ENCODE measurements around the gene TMEM198. TPM values are rescaled to one million over a fixed set of nuclear protein-coding genes. Genes with fewer than 3 reads are reported as not detected.

TMEM198 gene
- total RNA-seq, 4 donors from 2014 or later, result 1.1 to 4.4 (median 1.2) TPM; not detected in 1

DNA sequence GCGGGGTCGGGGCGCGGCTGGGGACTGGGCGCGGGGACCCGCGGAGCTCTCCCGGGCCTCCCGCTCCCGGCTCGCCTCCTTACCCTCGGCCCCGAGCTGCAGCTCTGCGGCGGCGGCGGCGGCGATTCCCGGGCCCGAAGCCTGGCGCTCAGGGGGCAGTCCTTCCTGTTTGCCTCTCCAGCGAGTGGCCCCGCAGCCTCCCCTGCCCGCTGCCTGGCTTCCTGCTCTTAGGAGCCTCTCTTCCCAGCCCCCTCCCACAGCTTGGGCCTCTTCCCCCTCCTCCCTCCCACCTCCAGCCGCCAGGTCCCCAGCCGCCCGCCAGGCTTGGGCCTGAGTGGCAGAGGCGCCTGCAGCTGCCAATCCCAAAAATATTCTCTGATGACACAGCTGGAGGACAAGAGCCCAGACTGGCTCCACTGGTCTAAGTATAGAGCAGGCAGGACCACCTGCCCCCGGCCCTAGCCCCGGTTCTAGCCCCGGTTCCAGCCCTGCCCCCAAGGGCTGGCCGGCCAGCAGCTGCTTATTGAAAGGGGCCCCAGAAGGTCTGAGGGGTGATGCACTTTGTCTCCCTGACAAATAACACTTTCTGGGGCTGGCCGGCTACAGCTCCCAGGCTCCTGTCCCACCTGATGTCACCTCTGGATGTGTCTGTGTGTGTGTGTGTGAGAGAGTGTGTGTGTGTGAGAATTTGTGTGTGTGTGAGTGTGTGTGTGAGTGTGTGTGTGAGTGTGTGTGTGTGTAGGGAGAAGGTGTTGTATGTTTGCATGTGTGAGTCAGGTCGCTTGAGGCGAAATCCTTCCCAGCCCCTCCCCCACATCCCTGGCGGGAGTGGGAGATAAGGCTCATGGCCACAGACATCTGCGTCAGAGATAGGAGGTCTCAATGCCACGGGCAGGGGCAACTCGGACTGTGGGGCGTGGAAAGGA, 27.7 kb downstream of the TMEM198 start, which contains the start of gene OBSL1:
Gene OBSL1, minus strand, starts transcription at position 229 of the 926 bp plus-strand sequence. CDS start 307 bp downstream, outside the sequence.
- WGBS, 2 donors (ENCODE audit: low coverage in 1 of 2), result 8 to 18% methylated on average over 6 to 41 of the region's 42 CpGs
- DNase-seq, result peak; percentile 41
- intact Hi-C loops (cut with DNase I; ENCODE audit: low total_unique reads), result loop anchor here (2.0 kb wide), 1 partner anchor 25 kb away; the partner anchor contains the start of gene STK11IP
- TF ChIP-seq, protein P1, sequence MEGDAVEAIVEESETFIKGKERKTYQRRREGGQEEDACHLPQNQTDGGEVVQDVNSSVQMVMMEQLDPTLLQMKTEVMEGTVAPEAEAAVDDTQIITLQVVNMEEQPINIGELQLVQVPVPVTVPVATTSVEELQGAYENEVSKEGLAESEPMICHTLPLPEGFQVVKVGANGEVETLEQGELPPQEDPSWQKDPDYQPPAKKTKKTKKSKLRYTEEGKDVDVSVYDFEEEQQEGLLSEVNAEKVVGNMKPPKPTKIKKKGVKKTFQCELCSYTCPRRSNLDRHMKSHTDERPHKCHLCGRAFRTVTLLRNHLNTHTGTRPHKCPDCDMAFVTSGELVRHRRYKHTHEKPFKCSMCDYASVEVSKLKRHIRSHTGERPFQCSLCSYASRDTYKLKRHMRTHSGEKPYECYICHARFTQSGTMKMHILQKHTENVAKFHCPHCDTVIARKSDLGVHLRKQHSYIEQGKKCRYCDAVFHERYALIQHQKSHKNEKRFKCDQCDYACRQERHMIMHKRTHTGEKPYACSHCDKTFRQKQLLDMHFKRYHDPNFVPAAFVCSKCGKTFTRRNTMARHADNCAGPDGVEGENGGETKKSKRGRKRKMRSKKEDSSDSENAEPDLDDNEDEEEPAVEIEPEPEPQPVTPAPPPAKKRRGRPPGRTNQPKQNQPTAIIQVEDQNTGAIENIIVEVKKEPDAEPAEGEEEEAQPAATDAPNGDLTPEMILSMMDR (IDR thresholded peaks at IDR 0.05), result no peak
- TF ChIP-seq POLR2A (IDR thresholded peaks at IDR 0.05), result no peak
- TF ChIP-seq EP300 (IDR thresholded peaks at IDR 0.05; ENCODE audit: low read depth), result no peak
- TF ChIP-seq POLR2AphosphoS5 (IDR thresholded peaks at IDR 0.05), result no peak
- Histone ChIP-seq H3K9me3 (no peaks in the 10 kb centered on the region), H3K36me3 (no peaks in the 10 kb centered on the region), H3K4me3 (peak within 1 kb of the TSS; percentile 53 to 74 (median 57)), H3K27me3 (peaks cover 30% of the 10 kb centered on the region), H3K4me1 (peaks cover 3 to 17% (median 8%) of the 10 kb centered on the region in 4 donors), H3K27ac (peak within 1 kb of the TSS; percentile 65 to 90 (median 81))
- in situ Hi-C loops (cut with MboI; ENCODE audit: low pct_ligation_motif_present in 1 of 4, low pct_unique_long_range_greater_than_20kb in 1 of 4, low sequenced_read_pairs in 3 of 4), result no loop called here

DNA sequence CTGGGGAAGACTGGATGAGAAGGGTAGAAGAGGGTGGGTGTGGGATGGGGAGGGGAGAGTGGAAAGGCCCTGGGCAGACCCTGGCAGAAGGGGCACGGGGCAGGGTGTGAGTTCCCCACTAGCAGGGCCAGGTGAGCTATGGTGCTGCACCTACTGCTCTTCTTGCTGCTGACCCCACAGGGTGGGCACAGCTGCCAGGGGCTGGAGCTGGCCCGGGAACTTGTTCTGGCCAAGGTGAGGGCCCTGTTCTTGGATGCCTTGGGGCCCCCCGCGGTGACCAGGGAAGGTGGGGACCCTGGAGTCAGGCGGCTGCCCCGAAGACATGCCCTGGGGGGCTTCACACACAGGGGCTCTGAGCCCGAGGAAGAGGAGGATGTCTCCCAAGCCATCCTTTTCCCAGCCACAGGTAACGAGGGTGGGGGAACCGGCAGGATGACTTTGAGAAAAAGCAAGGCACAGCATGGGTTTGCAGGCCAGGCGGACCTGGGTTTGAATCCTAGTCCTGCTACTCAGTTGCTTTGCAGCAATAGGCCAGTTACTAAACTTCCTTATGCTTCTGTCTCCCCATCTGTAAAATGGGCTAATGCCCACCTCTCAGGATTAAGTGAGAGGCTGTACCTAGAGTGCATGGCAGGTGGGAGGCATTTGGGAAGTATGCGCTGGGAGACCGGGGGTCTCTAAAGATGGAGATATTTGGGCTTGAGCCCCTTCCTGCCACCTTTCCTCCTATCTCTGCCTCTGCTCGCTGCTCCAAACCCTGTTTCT, 28.6 kb downstream of the TMEM198 start, which contains the start of gene INHA:
Gene INHA, plus strand, starts transcription at position 74 of the 765 bp plus-strand sequence. Its CDS starts 65 bp downstream, at position 139.
- in situ Hi-C loops (cut with MboI; ENCODE audit: low pct_ligation_motif_present in 1 of 4, low pct_unique_long_range_greater_than_20kb in 1 of 4, low sequenced_read_pairs in 3 of 4), result no loop called here
- Histone ChIP-seq H3K36me3 (no peaks in the 10 kb centered on the region), H3K27ac (peak within 1 kb of the TSS; percentile 65 to 90 (median 81)), H3K4me3 (peak within 1 kb of the TSS; percentile 53 to 74 (median 57)), H3K9me3 (no peaks in the 10 kb centered on the region), H3K27me3 (peaks cover 37% of the 10 kb centered on the region), H3K4me1 (peaks cover 3 to 17% (median 8%) of the 10 kb centered on the region in 4 donors)
- intact Hi-C loops (cut with DNase I; ENCODE audit: low total_unique reads), result no loop called here
- DNase-seq, result no peak
- WGBS, 2 donors (ENCODE audit: low coverage in 1 of 2), result 80 to 84% methylated on average over 1 to 13 of the region's 13 CpGs
- TF ChIP-seq, protein P1 (IDR thresholded peaks at IDR 0.05), result no peak
- TF ChIP-seq EP300 (IDR thresholded peaks at IDR 0.05; ENCODE audit: low read depth) (no peak), POLR2A (IDR thresholded peaks at IDR 0.05) (no peak), POLR2AphosphoS5 (IDR thresholded peaks at IDR 0.05) (no peak)

GRCh38 chr2:219573166-219573565, 29.3 kb downstream of the TMEM198 start:
- peaks cover 40% of the 10 kb centered on the region for H3K27me3 ChIP-seq
- H3K9me3 ChIP-seq, result no peaks in the 10 kb centered on the region
- WGBS, 2 donors (ENCODE audit: low coverage in 1 of 2), result 70 to 81% methylated on average over 2 to 5 of the region's 5 CpGs
- no peaks in the 10 kb centered on the region for H3K36me3 ChIP-seq
- no peak overlapping the region for H3K27ac ChIP-seq
- H3K4me3 ChIP-seq, result no peak overlapping the region
- peaks cover 3 to 17% (median 8%) of the 10 kb centered on the region in 4 donors for H3K4me1 ChIP-seq
- in situ Hi-C loops (cut with MboI; ENCODE audit: low pct_ligation_motif_present in 1 of 4, low pct_unique_long_range_greater_than_20kb in 1 of 4, low sequenced_read_pairs in 3 of 4) (no loop called here), intact Hi-C loops (cut with DNase I; ENCODE audit: low total_unique reads) (no loop called here)
- TF ChIP-seq POLR2A (IDR thresholded peaks at IDR 0.05) (no peak), EP300 (IDR thresholded peaks at IDR 0.05; ENCODE audit: low read depth) (no peak), POLR2AphosphoS5 (IDR thresholded peaks at IDR 0.05) (no peak)
- TF ChIP-seq, protein P1 (IDR thresholded peaks at IDR 0.05), result no peak
- no peak for DNase-seq
